Cardiac muscle cell (in vitro differentiated cells and primary cell): ENCODE measurements around the gene SP100. TPM values are rescaled to one million over a fixed set of nuclear protein-coding genes. Genes with fewer than 3 reads are reported as not detected.
"Not testable (repeated sequence)": the region's sequence is repeated elsewhere in the genome, so short reads cannot be mapped to it uniquely, and the experiment has no call there.

ENCODE experiments used
- DNase-seq, 2 donors: peaks; one replicate each; pipeline versions ENCODE4 v3.0.0 to v3.0.0-alpha.2; 2010 to 2017; ENCODE audit warnings: low read depth in 1 of 2, low spot score in 1 of 2
- H3K27ac ChIP-seq: fragments of 200-600 bp; sonication (generic); 2 replicates; pipeline ENCODE4 v1.5.1; 2016
- H3K27me3 ChIP-seq: fragments of 200-600 bp; sonication (generic); 2 replicates; pipeline ENCODE4 v1.6.0; 2016; ENCODE audit warnings: control low read depth
- H3K36me3 ChIP-seq: fragments of 200-600 bp; sonication (generic); 2 replicates; pipeline ENCODE4 v1.5.1; 2016; ENCODE audit warnings: control low read depth
- H3K4me1 ChIP-seq: fragments of 200-600 bp; sonication (generic); 2 replicates; pipeline ENCODE4 v1.8.1; 2017; ENCODE audit warnings: low read depth, mild to moderate bottlenecking, mixed run types
- H3K4me3 ChIP-seq: fragments of 200-600 bp; sonication (generic); 2 replicates; pipeline ENCODE4 v1.5.1; 2016; ENCODE audit warnings: mild to moderate bottlenecking
- H3K9me3 ChIP-seq: fragments of 200-600 bp; sonication (generic); 2 replicates; pipeline ENCODE4 v1.5.1; 2017; ENCODE audit warnings: low read depth, mild to moderate bottlenecking, control low read depth
- polyA plus RNA-seq: library from polyadenylated mRNA; unstranded; fragments of >200 nt; fragmentation: Nextera tagmentation; extraction: Ambion mirVana; gene quantifications from 2 replicates; pipeline ENCODE4 v1.2.1, GENCODE V29; 2016
- total RNA-seq: library from RNA; depleted of rRNA; stranded (reverse); fragments of >200 nt; gene quantifications from 2 replicates; pipeline ENCODE4 v1.2.3, GENCODE V29; 2016
- TF ChIP-seq, protein P1 (sequence below): IDR thresholded peaks from 2 replicates; pipeline ENCODE4 v1.5.1; 2012; ENCODE audit warnings: low read depth, mild to moderate bottlenecking, low read length

Gene SP100
- total and polyA plus RNA-seq, 2 experiments from 2014 or later, result 2.0 TPM; not detected in 1

DNA sequence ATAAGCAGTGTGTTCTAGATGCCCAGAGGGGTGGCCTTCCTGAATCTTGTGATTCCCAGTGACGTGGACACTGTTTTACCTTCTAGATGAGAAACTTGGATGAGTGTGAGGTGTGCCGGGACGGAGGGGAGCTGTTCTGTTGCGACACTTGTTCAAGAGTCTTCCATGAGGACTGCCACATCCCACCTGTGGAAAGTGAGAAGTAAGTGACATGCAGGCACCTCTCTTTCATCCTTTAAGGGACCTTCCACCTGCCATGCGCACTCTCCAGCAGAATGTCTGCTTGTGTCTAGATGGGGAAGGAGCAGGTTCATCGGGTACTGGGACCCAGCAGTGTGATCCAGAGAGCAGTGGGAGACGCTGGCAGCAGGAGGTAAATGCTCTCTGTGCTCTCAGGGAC, 16.0 kb upstream of the SP100 start:
- no peaks in the 10 kb centered on the region for H3K4me1 ChIP-seq
- no peaks in the 10 kb centered on the region for H3K9me3 ChIP-seq
- TF ChIP-seq, protein P1, sequence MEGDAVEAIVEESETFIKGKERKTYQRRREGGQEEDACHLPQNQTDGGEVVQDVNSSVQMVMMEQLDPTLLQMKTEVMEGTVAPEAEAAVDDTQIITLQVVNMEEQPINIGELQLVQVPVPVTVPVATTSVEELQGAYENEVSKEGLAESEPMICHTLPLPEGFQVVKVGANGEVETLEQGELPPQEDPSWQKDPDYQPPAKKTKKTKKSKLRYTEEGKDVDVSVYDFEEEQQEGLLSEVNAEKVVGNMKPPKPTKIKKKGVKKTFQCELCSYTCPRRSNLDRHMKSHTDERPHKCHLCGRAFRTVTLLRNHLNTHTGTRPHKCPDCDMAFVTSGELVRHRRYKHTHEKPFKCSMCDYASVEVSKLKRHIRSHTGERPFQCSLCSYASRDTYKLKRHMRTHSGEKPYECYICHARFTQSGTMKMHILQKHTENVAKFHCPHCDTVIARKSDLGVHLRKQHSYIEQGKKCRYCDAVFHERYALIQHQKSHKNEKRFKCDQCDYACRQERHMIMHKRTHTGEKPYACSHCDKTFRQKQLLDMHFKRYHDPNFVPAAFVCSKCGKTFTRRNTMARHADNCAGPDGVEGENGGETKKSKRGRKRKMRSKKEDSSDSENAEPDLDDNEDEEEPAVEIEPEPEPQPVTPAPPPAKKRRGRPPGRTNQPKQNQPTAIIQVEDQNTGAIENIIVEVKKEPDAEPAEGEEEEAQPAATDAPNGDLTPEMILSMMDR, result no peak
- H3K36me3 ChIP-seq, result no peaks in the 10 kb centered on the region
- no peak for DNase-seq
- H3K27ac ChIP-seq, result no peak overlapping the region
- no peak overlapping the region for H3K4me3 ChIP-seq
- no peaks in the 10 kb centered on the region for H3K27me3 ChIP-seq

DNA sequence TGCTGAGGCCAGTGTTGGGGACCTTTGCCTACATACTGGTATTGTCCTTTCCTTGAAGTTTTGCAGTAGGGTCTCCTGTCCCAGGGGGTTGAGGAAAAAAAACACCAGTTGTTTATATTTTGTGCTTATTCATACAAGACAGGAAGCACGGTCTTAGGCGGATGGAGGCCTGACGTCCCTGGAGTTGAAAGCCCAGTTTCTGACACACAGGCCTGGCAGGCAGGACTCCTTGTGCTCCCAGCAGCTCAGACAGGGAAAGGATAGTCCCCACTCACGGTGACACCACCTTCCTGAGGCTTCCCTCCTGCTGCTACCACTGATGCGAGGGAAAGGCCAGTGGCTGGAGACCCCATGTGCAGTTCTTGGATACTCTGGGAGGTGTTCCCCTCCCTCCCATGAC, 15.5 kb upstream of the SP100 start:
- H3K9me3 ChIP-seq, result no peaks in the 10 kb centered on the region
- no peaks in the 10 kb centered on the region for H3K4me1 ChIP-seq
- no peak overlapping the region for H3K27ac ChIP-seq
- TF ChIP-seq, protein P1, result no peak
- no peaks in the 10 kb centered on the region for H3K36me3 ChIP-seq
- no peak for DNase-seq
- no peaks in the 10 kb centered on the region for H3K27me3 ChIP-seq
- H3K4me3 ChIP-seq, result no peak overlapping the region

DNA sequence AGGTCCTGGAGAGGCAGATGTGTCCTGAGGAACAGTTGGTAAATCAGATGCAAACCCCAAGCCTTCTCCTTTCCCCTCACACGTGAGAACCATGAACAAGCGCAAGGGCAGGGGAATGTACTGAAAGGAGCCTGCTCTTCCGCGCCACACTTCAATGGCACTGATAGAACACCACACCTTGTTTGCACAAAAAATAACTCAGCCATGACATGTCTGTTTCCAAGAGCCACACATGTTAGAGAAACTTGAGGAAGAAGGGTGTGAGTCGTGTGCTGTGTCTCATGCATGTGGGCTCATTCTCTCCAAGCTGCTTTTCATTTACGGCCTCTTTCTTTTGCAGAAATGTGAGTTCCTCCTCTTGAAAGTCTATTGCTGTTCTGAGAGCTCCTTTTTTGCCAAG, 15.0 kb upstream of the SP100 start:
- not testable (repeated sequence) for H3K4me3 ChIP-seq, H3K4me1 ChIP-seq, H3K9me3 ChIP-seq, H3K27ac ChIP-seq, H3K27me3 ChIP-seq, H3K36me3 ChIP-seq, DNase-seq

DNA sequence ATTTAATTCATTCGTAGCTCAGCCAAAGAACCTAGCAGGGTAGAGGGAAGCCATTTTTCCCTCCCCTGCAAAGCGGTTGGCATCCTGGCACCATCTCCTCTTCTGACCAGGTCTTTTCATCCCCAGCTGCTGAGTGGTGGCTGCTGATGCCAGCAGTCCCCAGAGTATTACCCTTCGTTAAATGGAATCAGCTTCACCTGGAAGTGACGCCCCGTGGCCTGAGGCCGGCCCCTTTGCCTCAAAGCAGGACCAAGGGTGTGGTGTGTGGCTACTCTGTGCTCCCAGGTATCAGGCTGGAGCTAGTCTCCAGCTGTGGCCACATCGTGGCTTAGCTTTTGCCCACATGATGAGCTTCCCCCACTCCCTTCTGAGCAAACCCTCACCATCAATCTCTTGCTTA, 12.3 kb upstream of the SP100 start:
- H3K36me3 ChIP-seq, result no peaks in the 10 kb centered on the region
- H3K4me1 ChIP-seq, result no peaks in the 10 kb centered on the region
- H3K4me3 ChIP-seq, result no peak overlapping the region
- H3K9me3 ChIP-seq, result no peaks in the 10 kb centered on the region
- H3K27me3 ChIP-seq, result no peaks in the 10 kb centered on the region
- TF ChIP-seq, protein P1, result no peak
- no peak for DNase-seq
- no peak overlapping the region for H3K27ac ChIP-seq

DNA sequence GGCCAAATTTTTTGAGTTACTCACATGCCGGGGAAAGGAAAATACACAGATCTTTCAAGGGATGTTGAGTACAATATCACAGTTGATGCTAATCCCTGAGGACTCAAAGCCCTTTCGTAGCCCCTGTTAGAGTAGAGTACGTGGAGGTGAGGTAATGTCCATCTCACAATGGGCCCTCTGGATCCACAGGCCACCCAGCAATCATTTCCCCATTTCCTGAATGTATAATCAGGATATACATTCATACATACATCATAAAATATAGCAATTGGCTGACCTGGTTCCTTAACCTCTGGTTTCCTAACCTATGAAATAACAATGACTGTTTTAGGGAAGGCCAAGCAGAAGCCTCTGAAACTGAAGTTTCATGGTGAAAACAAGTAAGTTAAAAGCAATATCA, 10.2 kb upstream of the SP100 start:
- H3K9me3 ChIP-seq, result no peaks in the 10 kb centered on the region
- H3K4me3 ChIP-seq, result no peak overlapping the region
- TF ChIP-seq, protein P1, result no peak
- H3K4me1 ChIP-seq, result no peaks in the 10 kb centered on the region
- no peaks in the 10 kb centered on the region for H3K36me3 ChIP-seq
- DNase-seq, result no peak
- peaks cover 13% of the 10 kb centered on the region for H3K27me3 ChIP-seq
- H3K27ac ChIP-seq, result no peak overlapping the region

DNA sequence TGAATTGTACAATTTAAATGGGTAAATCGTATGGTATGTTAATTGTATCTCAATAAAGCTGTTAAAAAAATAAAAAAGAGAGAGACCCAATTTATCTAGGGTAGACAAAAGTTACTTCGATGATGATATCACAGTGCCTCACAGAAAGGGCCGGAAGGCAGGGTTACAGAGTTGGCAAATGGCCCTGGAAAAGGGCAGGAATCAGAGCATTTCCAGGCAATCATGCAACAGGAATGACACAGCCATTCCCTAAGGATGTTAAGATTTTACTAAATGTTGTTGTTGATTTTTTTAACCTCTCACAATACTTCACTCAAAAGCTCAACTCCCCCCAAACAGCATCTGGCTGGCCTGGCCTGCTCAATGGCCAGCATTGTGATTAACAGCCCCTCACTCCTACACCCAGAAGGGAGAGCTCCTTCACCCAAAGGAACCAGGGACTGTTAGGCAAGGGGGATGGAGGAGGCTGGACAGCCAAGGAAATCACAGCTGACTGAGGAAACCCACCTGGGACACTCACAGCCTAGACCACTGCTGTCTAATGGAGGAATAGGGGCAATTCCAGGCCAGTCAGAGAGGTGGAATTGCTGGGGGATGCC, 7.7 kb upstream of the SP100 start:
- DNase-seq, result peak in 1 of 2 donors; percentile 89
- no peaks in the 10 kb centered on the region for H3K36me3 ChIP-seq
- H3K27me3 ChIP-seq, result peaks cover 31% of the 10 kb centered on the region
- TF ChIP-seq, protein P1, result no peak
- H3K9me3 ChIP-seq, result no peaks in the 10 kb centered on the region
- H3K4me3 ChIP-seq, result no peak overlapping the region
- H3K4me1 ChIP-seq, result no peaks in the 10 kb centered on the region
- no peak overlapping the region for H3K27ac ChIP-seq

DNA sequence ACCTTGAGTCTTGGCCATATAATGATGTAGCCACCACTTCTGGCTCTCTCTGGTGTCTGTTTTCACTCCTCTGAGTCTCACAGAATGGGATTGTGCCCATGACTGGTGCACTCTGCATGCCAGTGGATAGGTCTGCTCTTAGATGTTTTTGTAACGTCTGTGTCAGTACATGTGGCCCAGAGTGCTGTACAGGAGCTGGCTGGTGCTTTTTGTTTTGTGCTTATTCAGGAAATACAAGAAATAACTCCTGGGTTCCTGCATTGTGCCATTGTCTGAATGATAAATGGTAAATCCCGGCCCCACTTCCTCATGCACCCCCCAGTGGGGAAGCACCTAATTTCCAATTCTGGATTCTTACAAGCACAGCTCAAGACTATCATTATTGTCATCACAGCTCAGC, 6.7 kb upstream of the SP100 start:
- DNase-seq, H3K4me1 ChIP-seq, H3K4me3 ChIP-seq, H3K27ac ChIP-seq, H3K9me3 ChIP-seq, H3K36me3 ChIP-seq: not testable (repeated sequence)
- H3K27me3 ChIP-seq, result peaks cover 31% of the 10 kb centered on the region
